K562 (cell line): Measurements from ENCODE around the gene TRDMT1. TPM values are rescaled to one million over a fixed set of nuclear protein-coding genes. Genes with fewer than 3 reads are reported as not detected.

Source experiments
- ATAC-seq: fragments of 200-7000 bp; cut with Tn5 transposase; 3 replicates; pipeline ENCODE4 v1.9.1; 2020; ENCODE audit warnings: moderate library complexity
- BruUV-seq: library from RNA; stranded (reverse); fragments of 400-500 nt; replicated peaks from 2 replicates; lab custom pipeline; 2021; lab: Mats Ljungman, UMichigan
- CTCF ChIA-PET: fragments of 300-600 bp; formaldehyde crosslinking; extraction: SDS; loops from one replicate; lab custom pipeline; 2021; ENCODE audit warnings: low intra/inter-chr PET ratio; lab: Yijun Ruan, JAX
- POLR2A ChIA-PET: fragments of 300-600, 350-650 bp; sonication (Branson Sonifier 250); formaldehyde crosslinking; extraction: SDS; loops from one replicate; lab custom pipeline; 2021; ENCODE audit warnings: antibody characterized with exemption, inconsistent platforms; lab: Yijun Ruan, JAX
- DNase-seq, 4 experiments: peaks; one replicate each; pipeline versions ENCODE4 v3.0.0 to v3.0.0-alpha.2; 2011 to 2018; ENCODE audit warnings: low spot score in 3 of 4, mixed read lengths in 3 of 4; ENCODE audit errors: extremely low read depth in 1 of 4
- FAIRE-seq: peaks from 2 replicates; lab custom pipeline; 2011; peaks lifted over from hg19 to GRCh38; lab: Jason Lieb, UNC
- H2AFZ ChIP-seq: 2 replicates; pipeline ENCODE4 v1.6.0; 2011; ENCODE audit warnings: low read depth, low read length, control low read depth, inconsistent platforms
- H3K27ac ChIP-seq: fragments of 200-600 bp; 3 replicates; pipeline ENCODE4 v1.8.0; 2011; ENCODE audit warnings: low read depth, mild to moderate bottlenecking, control low read depth, inconsistent platforms, low read length, moderate library complexity, mixed read lengths; ENCODE audit errors: extremely low read depth
- H3K27me3 ChIP-seq, 2 experiments: fragments of 300-600 bp in 1 of 2; 2 replicates in 1 of 2; 3 replicates in 1 of 2; pipeline versions ENCODE4 v1.6.0 to v1.8.0; 2011; ENCODE audit warnings: inconsistent platforms in 2 of 2, low read length in 2 of 2, mild to moderate bottlenecking in 1 of 2, mixed read lengths in 1 of 2, moderate library complexity in 1 of 2; ENCODE audit not compliant: control insufficient read depth in 2 of 2, insufficient read depth in 2 of 2
- H3K36me3 ChIP-seq: fragments of 300-600 bp; 3 replicates; pipeline ENCODE4 v1.8.0; 2011; ENCODE audit warnings: mild to moderate bottlenecking, low read length, inconsistent platforms; ENCODE audit not compliant: control insufficient read depth, insufficient read depth
- H3K4me1 ChIP-seq, 2 experiments: fragments of 200-600 bp in 1 of 2; replicated peaks in 1 of 2; 2 replicates in 1 of 2; 3 replicates in 1 of 2; pipeline versions ENCODE4 v1.5.1 to v1.8.0; 2011; ENCODE audit warnings: inconsistent platforms in 2 of 2, low read length in 2 of 2, mild to moderate bottlenecking in 1 of 2, mixed read lengths in 1 of 2, moderate library complexity in 1 of 2; ENCODE audit not compliant: control insufficient read depth in 2 of 2, insufficient read depth in 2 of 2
- H3K4me2 ChIP-seq: 2 replicates; pipeline ENCODE4 v1.6.1; 2011; ENCODE audit warnings: low read length, control low read depth, inconsistent platforms, mixed read lengths; ENCODE audit not compliant: insufficient read depth
- H3K4me3 ChIP-seq: fragments of 200-600 bp; sonication (generic), shearing (Covaris generic); 2 replicates; pipeline ENCODE4 v1.5.1; 2016; ENCODE audit warnings: control low read depth, inconsistent platforms
- H3K79me2 ChIP-seq: fragments of 200-600 bp; 3 replicates; pipeline ENCODE4 v1.8.0; 2011; ENCODE audit warnings: low read length, inconsistent platforms; ENCODE audit not compliant: control insufficient read depth, insufficient read depth
- H3K9ac ChIP-seq, 2 experiments: 2 replicates each; pipeline versions ENCODE4 v1.6.0 to v1.6.1; 2011; ENCODE audit warnings: low read depth in 2 of 2, low read length in 2 of 2, control low read depth in 1 of 2, inconsistent platforms in 1 of 2, mild to moderate bottlenecking in 1 of 2, mixed read lengths in 1 of 2; ENCODE audit not compliant: insufficient read depth in 1 of 2
- H3K9me1 ChIP-seq: one replicate; pipeline ENCODE4 v1.6.0; 2011; ENCODE audit warnings: inconsistent platforms, mild to moderate bottlenecking, low read length, moderate library complexity; ENCODE audit not compliant: control insufficient read depth, insufficient read depth
- H3K9me3 ChIP-seq: replicated peaks from 2 replicates; pipeline ENCODE4 v1.5.1; 2011; ENCODE audit warnings: low read depth, low read length, inconsistent platforms; ENCODE audit not compliant: control insufficient read depth, insufficient read depth
- H4K20me1 ChIP-seq: replicated peaks from 2 replicates; pipeline ENCODE4 v1.6.1; 2011; ENCODE audit warnings: low read length, inconsistent platforms, mixed read lengths; ENCODE audit not compliant: control insufficient read depth, insufficient read depth
- ARID3B ChIP-seq: fragments of 250-450 bp; sonication (Bioruptor Pico); IDR thresholded peaks from 2 replicates; pipeline ENCODE4 v1.4.0; 2020; ENCODE audit warnings: borderline replicate concordance
- ELF2 ChIP-seq: fragments of 250-450 bp; sonication (Bioruptor Pico); IDR thresholded peaks from 2 replicates; pipeline ENCODE4 v1.5.0; 2021; ENCODE audit warnings: mild to moderate bottlenecking
- JUN ChIP-seq, 2 experiments: sonication (generic) in 1 of 2; formaldehyde crosslinking in 1 of 2; IDR thresholded peaks; 2 replicates each; pipeline versions ENCODE4 v1.6.1 to v1.8.0; 2012 to 2022; ENCODE audit warnings: borderline replicate concordance in 2 of 2, mild to moderate bottlenecking in 2 of 2, improper control_type of control experiment in 1 of 2, low read depth in 1 of 2, low read length in 1 of 2, missing genetic modification reagents in 1 of 2
- MAFF ChIP-seq: IDR thresholded peaks from 2 replicates; pipeline ENCODE4 v1.6.1; 2012; ENCODE audit warnings: low read length, improper control_type of control experiment
- MTA1 ChIP-seq: fragments of 450-650 bp; IDR thresholded peaks from 2 replicates; pipeline ENCODE4 v1.6.1; 2017; ENCODE audit warnings: borderline replicate concordance
- RBFOX2 ChIP-seq: fragments of 200-400 bp; formaldehyde crosslinking; IDR thresholded peaks from 2 replicates; pipeline ENCODE4 v1.6.1; 2017; ENCODE audit warnings: low read depth, mild to moderate bottlenecking, low read length, moderate library complexity
- ZNF57 ChIP-seq: fragments of 450-650 bp; formaldehyde crosslinking; IDR thresholded peaks from 2 replicates; pipeline ENCODE4 v1.4.0; 2020; ENCODE audit warnings: mild to moderate bottlenecking, moderate library complexity
- ZNF668 ChIP-seq: fragments of 250-450 bp; sonication (Bioruptor Pico); IDR thresholded peaks from 2 replicates; pipeline ENCODE4 v1.8.0; 2022; ENCODE audit warnings: mild to moderate bottlenecking, inconsistent platforms
- WGBS: fragments of 100-300 bp; shearing (Covaris generic); methylation state at CpG from one replicate; pipeline ENCODE4 v1.1.6; 2016; ENCODE audit warnings: low coverage, mixed read lengths; ENCODE audit not compliant: insufficient coverage; ENCODE audit errors: missing lambda C conversion rate; 5-methylcytosine and 5-hydroxymethylcytosine counted together
- in situ Hi-C: fragments of 300-500 bp; cut with MboI; formaldehyde crosslinking; loops from 4 replicates; pipeline ENCODE4 v1.15.0; 2018; ENCODE audit warnings: inconsistent platforms, mixed read lengths
- intact Hi-C: fragments of 100-400 bp; cut with micrococcal nuclease; formaldehyde crosslinking; loops from 2 replicates; pipeline ENCODE4 v1.14.2; 2022
- polyA plus RNA-seq, 8 experiments: library from polyadenylated mRNA; depleted of rRNA in 4 of 8; stranded (reverse) in 5 of 8; unstranded in 3 of 8; fragments of >200 nt; fragmentation: Nextera tagmentation in 2 of 8; fragmentation: Illumina TruSeq in 1 of 8; extraction: Ambion mirVana in 2 of 8; extraction: Trizol in 1 of 8; gene quantifications; 2 replicates each; pipeline versions ENCODE4 v1.2.1 to v1.2.3, GENCODE V29; 2011 to 2014; ENCODE audit warnings: inconsistent platforms in 1 of 8, missing spikeins in 1 of 8
- total RNA-seq, 7 experiments: library from RNA; depleted of rRNA in 6 of 7; stranded (reverse); fragments of >200 nt in 6 of 7; fragmentation: Illumina TruSeq in 2 of 7; extraction: Trizol in 2 of 7; gene quantifications; 2 replicates each; pipeline versions ENCODE4 v1.2.1 to v1.2.3, GENCODE V29; 2011 to 2021; ENCODE audit warnings: low replicate concordance in 1 of 7
- TF ChIP-seq, protein P1 (sequence below), 2 experiments: fragments of 450-650 bp; IDR thresholded peaks; 2 replicates each; pipeline ENCODE4 v1.6.1; 2018; ENCODE audit warnings: mild to moderate bottlenecking in 2 of 2, low read depth in 1 of 2; ENCODE audit not compliant: partially characterized antibody in 2 of 2
- TF ChIP-seq, protein P2 (sequence below): sonication (generic); formaldehyde crosslinking; IDR thresholded peaks from 2 replicates; pipeline ENCODE4 v1.8.0; 2023; ENCODE audit warnings: mild to moderate bottlenecking, missing genetic modification reagents
- TF ChIP-seq, protein P3 (sequence below), 2 experiments: fragments of 150-350 bp in 1 of 2; IDR thresholded peaks; 2 replicates each; pipeline ENCODE4 v1.6.1; 2012 to 2016; ENCODE audit warnings: low read depth in 2 of 2, low read length in 2 of 2, mild to moderate bottlenecking in 1 of 2, moderate library complexity in 1 of 2

The TRDMT1 gene
- total and polyA plus RNA-seq, 9 of the 15 experiments (the other 6 are each of a cell fraction or from before 2014, with no cell fraction given): 5.4 to 12.6 (median 9.3) TPM

GRCh38 chr10:17126327-17126726 is 75.1 kb downstream of the TRDMT1 start:
- FAIRE-seq (no peak), DNase-seq (no peak), ATAC-seq (no peak)
- H3K4me3 ChIP-seq: no peak overlapping the region
- WGBS: 44% methylated on average over 5 of the region's 5 CpGs
- no peak overlapping the region for H3K4me2 ChIP-seq
- BruUV-seq: no TSS peak
- H2AFZ ChIP-seq: no peak overlapping the region
- H3K9me1 ChIP-seq: no peaks in the 10 kb centered on the region
- H3K36me3 ChIP-seq: no peaks in the 10 kb centered on the region
- intact Hi-C loops: no loop called here
- no peaks in the 10 kb centered on the region for H4K20me1 ChIP-seq
- POLR2A ChIA-PET: interaction anchor here (1.2 to 1.4 kb wide), 2 partner anchors 13 to 70 kb away, joined by 3 to 5 read pairs; no protein-coding TSS in a partner anchor
- 0 out of 5 replicates have a peak, but pooled peaks cover 0 to 3% of the 10 kb centered on the region in 2 experiments for H3K4me1 ChIP-seq
- H3K9me3 ChIP-seq: no peaks in the 10 kb centered on the region
- H3K27me3 ChIP-seq: no peaks in the 10 kb centered on the region
- H3K27ac ChIP-seq: no peak overlapping the region
- no peak for TF ChIP-seq MAFF
- no peak for TF ChIP-seq ZNF668 (CRISPR knock-in tag)
- TF ChIP-seq, protein P1, sequence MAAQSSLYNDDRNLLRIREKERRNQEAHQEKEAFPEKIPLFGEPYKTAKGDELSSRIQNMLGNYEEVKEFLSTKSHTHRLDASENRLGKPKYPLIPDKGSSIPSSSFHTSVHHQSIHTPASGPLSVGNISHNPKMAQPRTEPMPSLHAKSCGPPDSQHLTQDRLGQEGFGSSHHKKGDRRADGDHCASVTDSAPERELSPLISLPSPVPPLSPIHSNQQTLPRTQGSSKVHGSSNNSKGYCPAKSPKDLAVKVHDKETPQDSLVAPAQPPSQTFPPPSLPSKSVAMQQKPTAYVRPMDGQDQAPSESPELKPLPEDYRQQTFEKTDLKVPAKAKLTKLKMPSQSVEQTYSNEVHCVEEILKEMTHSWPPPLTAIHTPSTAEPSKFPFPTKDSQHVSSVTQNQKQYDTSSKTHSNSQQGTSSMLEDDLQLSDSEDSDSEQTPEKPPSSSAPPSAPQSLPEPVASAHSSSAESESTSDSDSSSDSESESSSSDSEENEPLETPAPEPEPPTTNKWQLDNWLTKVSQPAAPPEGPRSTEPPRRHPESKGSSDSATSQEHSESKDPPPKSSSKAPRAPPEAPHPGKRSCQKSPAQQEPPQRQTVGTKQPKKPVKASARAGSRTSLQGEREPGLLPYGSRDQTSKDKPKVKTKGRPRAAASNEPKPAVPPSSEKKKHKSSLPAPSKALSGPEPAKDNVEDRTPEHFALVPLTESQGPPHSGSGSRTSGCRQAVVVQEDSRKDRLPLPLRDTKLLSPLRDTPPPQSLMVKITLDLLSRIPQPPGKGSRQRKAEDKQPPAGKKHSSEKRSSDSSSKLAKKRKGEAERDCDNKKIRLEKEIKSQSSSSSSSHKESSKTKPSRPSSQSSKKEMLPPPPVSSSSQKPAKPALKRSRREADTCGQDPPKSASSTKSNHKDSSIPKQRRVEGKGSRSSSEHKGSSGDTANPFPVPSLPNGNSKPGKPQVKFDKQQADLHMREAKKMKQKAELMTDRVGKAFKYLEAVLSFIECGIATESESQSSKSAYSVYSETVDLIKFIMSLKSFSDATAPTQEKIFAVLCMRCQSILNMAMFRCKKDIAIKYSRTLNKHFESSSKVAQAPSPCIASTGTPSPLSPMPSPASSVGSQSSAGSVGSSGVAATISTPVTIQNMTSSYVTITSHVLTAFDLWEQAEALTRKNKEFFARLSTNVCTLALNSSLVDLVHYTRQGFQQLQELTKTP (IDR thresholded peaks at IDR 0.05; ENCODE audit: low read depth in 1 of 2, partially characterized antibody in 2 of 2): no peak
- TF ChIP-seq ZNF57 (CRISPR knock-in tag): no peak
- TF ChIP-seq ARID3B: no peak
- TF ChIP-seq, protein P2, sequence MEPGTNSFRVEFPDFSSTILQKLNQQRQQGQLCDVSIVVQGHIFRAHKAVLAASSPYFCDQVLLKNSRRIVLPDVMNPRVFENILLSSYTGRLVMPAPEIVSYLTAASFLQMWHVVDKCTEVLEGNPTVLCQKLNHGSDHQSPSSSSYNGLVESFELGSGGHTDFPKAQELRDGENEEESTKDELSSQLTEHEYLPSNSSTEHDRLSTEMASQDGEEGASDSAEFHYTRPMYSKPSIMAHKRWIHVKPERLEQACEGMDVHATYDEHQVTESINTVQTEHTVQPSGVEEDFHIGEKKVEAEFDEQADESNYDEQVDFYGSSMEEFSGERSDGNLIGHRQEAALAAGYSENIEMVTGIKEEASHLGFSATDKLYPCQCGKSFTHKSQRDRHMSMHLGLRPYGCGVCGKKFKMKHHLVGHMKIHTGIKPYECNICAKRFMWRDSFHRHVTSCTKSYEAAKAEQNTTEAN (CRISPR knock-in tag): no peak
- TF ChIP-seq MTA1: no peak
- no peak for TF ChIP-seq JUN (IDR thresholded peaks at IDR 0.05; ENCODE audit: borderline replicate concordance, low read depth, low read length)
- no peak for TF ChIP-seq JUN (CRISPR knock-in tag; IDR thresholded peaks at IDR 0.05; ENCODE audit: borderline replicate concordance)
- no peak for TF ChIP-seq ELF2 (CRISPR knock-in tag)
- TF ChIP-seq RBFOX2: no peak
- TF ChIP-seq, protein P3, sequence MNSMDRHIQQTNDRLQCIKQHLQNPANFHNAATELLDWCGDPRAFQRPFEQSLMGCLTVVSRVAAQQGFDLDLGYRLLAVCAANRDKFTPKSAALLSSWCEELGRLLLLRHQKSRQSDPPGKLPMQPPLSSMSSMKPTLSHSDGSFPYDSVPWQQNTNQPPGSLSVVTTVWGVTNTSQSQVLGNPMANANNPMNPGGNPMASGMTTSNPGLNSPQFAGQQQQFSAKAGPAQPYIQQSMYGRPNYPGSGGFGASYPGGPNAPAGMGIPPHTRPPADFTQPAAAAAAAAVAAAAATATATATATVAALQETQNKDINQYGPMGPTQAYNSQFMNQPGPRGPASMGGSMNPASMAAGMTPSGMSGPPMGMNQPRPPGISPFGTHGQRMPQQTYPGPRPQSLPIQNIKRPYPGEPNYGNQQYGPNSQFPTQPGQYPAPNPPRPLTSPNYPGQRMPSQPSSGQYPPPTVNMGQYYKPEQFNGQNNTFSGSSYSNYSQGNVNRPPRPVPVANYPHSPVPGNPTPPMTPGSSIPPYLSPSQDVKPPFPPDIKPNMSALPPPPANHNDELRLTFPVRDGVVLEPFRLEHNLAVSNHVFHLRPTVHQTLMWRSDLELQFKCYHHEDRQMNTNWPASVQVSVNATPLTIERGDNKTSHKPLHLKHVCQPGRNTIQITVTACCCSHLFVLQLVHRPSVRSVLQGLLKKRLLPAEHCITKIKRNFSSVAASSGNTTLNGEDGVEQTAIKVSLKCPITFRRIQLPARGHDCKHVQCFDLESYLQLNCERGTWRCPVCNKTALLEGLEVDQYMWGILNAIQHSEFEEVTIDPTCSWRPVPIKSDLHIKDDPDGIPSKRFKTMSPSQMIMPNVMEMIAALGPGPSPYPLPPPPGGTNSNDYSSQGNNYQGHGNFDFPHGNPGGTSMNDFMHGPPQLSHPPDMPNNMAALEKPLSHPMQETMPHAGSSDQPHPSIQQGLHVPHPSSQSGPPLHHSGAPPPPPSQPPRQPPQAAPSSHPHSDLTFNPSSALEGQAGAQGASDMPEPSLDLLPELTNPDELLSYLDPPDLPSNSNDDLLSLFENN (IDR thresholded peaks at IDR 0.05; ENCODE audit: low read depth in 2 of 2, low read length in 2 of 2): no peak
- H3K79me2 ChIP-seq: no peaks in the 10 kb centered on the region
- in situ Hi-C loops: no loop called here
- no peak overlapping the region for H3K9ac ChIP-seq
- CTCF ChIA-PET: no interaction called here
